Stomach smooth muscle (tissue), 2 donors: ENCODE data around the gene GREM2.

ENCODE experiments used
- H3K27ac ChIP-seq: one replicate; pipeline ENCODE4 v1.7.0; 2013; ENCODE audit warnings: mild to moderate bottlenecking, low read length, inconsistent platforms
- H3K27me3 ChIP-seq, 2 donors: one replicate each; pipeline ENCODE4 v1.7.0; 2013; ENCODE audit warnings: low read length in 2 of 2; ENCODE audit not compliant: insufficient read depth in 2 of 2, control insufficient read depth in 1 of 2
- H3K36me3 ChIP-seq, 2 donors: one replicate each; pipeline ENCODE4 v1.7.0; 2013; ENCODE audit warnings: low read length in 2 of 2; ENCODE audit not compliant: control insufficient read depth in 2 of 2, insufficient read depth in 2 of 2
- H3K4me1 ChIP-seq: one replicate; pipeline ENCODE4 v1.7.0; 2013; ENCODE audit warnings: low read length; ENCODE audit not compliant: control insufficient read depth, insufficient read depth
- H3K4me3 ChIP-seq, 2 donors: one replicate each; pipeline ENCODE4 v1.7.0; 2013; ENCODE audit warnings: low read length in 2 of 2
- H3K9ac ChIP-seq, 2 donors: one replicate each; pipeline ENCODE4 v1.7.0; 2013; ENCODE audit warnings: low read length in 2 of 2, mild to moderate bottlenecking in 1 of 2
- H3K9me3 ChIP-seq, 2 donors: one replicate each; pipeline ENCODE4 v1.7.0; 2013; ENCODE audit warnings: low read length in 2 of 2; ENCODE audit not compliant: control insufficient read depth in 2 of 2
- donor health status: healthy.
- donor health status: Pancreatic carcinoma.

The GREM2 gene

GRCh38 chr1:240562111-240562590 is 49.8 kb downstream of the GREM2 start:
- no peak overlapping the region for H3K27ac ChIP-seq
- no peaks in the 10 kb centered on the region for H3K4me1 ChIP-seq
- H3K4me3 ChIP-seq = no peak overlapping the region
- no peaks in the 10 kb centered on the region for H3K27me3 ChIP-seq
- no peaks in the 10 kb centered on the region for H3K36me3 ChIP-seq
- H3K9ac ChIP-seq = no peak overlapping the region
- no peaks in the 10 kb centered on the region for H3K9me3 ChIP-seq

GRCh38 chr1:240559781-240560180 is 52.2 kb downstream of the GREM2 start:
- Histone ChIP-seq H3K27me3 (no peaks in the 10 kb centered on the region), H3K36me3 (no peaks in the 10 kb centered on the region), H3K27ac (no peak overlapping the region), H3K4me3 (no peak overlapping the region), H3K4me1 (no peaks in the 10 kb centered on the region), H3K9ac (no peak overlapping the region), H3K9me3 (no peaks in the 10 kb centered on the region)

- Histone ChIP-seq H3K9ac (no peak overlapping the region), H3K36me3 (no peaks in the 10 kb centered on the region), H3K27me3 (no peaks in the 10 kb centered on the region), H3K4me1 (no peaks in the 10 kb centered on the region), H3K9me3 (no peaks in the 10 kb centered on the region), H3K27ac (no peak overlapping the region), H3K4me3 (no peak overlapping the region)
Measured at GRCh38 chr1:240555524-240555923, 56.4 kb downstream of the GREM2 start.

GRCh38 chr1:240553351-240553750 is 58.6 kb downstream of the GREM2 start:
- H3K9ac ChIP-seq = no peak overlapping the region
- H3K9me3 ChIP-seq = no peaks in the 10 kb centered on the region
- no peaks in the 10 kb centered on the region for H3K36me3 ChIP-seq
- H3K4me1 ChIP-seq = no peaks in the 10 kb centered on the region
- H3K4me3 ChIP-seq = no peak overlapping the region
- no peak overlapping the region for H3K27ac ChIP-seq
- H3K27me3 ChIP-seq = no peaks in the 10 kb centered on the region

GRCh38 chr1:240539769-240540414 is 72.1 kb downstream of the GREM2 start:
- Histone ChIP-seq H3K36me3 (no peaks in the 10 kb centered on the region), H3K9me3 (no peaks in the 10 kb centered on the region), H3K27ac (no peak overlapping the region), H3K4me3 (no peak overlapping the region), H3K27me3 (no peaks in the 10 kb centered on the region), H3K4me1 (no peaks in the 10 kb centered on the region), H3K9ac (no peak overlapping the region)

- Histone ChIP-seq H3K9me3 (no peaks in the 10 kb centered on the region), H3K4me3 (no peak overlapping the region), H3K27ac (no peak overlapping the region), H3K36me3 (no peaks in the 10 kb centered on the region), H3K9ac (no peak overlapping the region), H3K4me1 (no peaks in the 10 kb centered on the region), H3K27me3 (no peaks in the 10 kb centered on the region)
Measured at GRCh38 chr1:240538776-240539430, 73.1 kb downstream of the GREM2 start.

- no peak overlapping the region for H3K9ac ChIP-seq
- H3K4me3 ChIP-seq = no peak overlapping the region
- no peaks in the 10 kb centered on the region for H3K4me1 ChIP-seq
- H3K36me3 ChIP-seq = no peaks in the 10 kb centered on the region
- no peak overlapping the region for H3K27ac ChIP-seq
- no peaks in the 10 kb centered on the region for H3K9me3 ChIP-seq
- no peaks in the 10 kb centered on the region for H3K27me3 ChIP-seq
Measured at GRCh38 chr1:240533154-240533780, 78.7 kb downstream of the GREM2 start.

- Histone ChIP-seq H3K27ac (no peak overlapping the region), H3K27me3 (no peaks in the 10 kb centered on the region), H3K4me1 (no peaks in the 10 kb centered on the region), H3K36me3 (no peaks in the 10 kb centered on the region), H3K9ac (no peak overlapping the region), H3K4me3 (no peak overlapping the region), H3K9me3 (no peaks in the 10 kb centered on the region)
Measured at GRCh38 chr1:240528591-240528990, 83.4 kb downstream of the GREM2 start.

GRCh38 chr1:240527086-240527485 is 84.9 kb downstream of the GREM2 start:
- Histone ChIP-seq H3K36me3 (no peaks in the 10 kb centered on the region), H3K9me3 (no peaks in the 10 kb centered on the region), H3K27ac (no peak overlapping the region), H3K4me1 (no peaks in the 10 kb centered on the region), H3K9ac (no peak overlapping the region), H3K4me3 (no peak overlapping the region), H3K27me3 (no peaks in the 10 kb centered on the region)

GRCh38 chr1:240526312-240526711 is 85.6 kb downstream of the GREM2 start:
- H3K36me3 ChIP-seq = no peaks in the 10 kb centered on the region
- H3K9me3 ChIP-seq = no peaks in the 10 kb centered on the region
- no peak overlapping the region for H3K9ac ChIP-seq
- no peak overlapping the region for H3K27ac ChIP-seq
- H3K4me3 ChIP-seq = no peak overlapping the region
- H3K27me3 ChIP-seq = no peaks in the 10 kb centered on the region
- H3K4me1 ChIP-seq = no peaks in the 10 kb centered on the region
